CD4-positive, alpha-beta T cell treated with Interleukin-4 for 1 hour (primary cell): Measurements from ENCODE around the gene RNH1.

Experiments used
- DNase-seq, 2 donors: peaks; one replicate each; pipeline ENCODE4 v3.0.0-alpha.2; 2020 to 2022

Gene RNH1

GRCh38 chr11:454801-455565 is 52.1 kb downstream of the RNH1 start:
- DNase-seq = no peak

- DNase-seq = no peak
Observed at GRCh38 chr11:454043-454442, 53.0 kb downstream of the RNH1 start.

- no peak for DNase-seq
Observed at GRCh38 chr11:453564-453963, 53.5 kb downstream of the RNH1 start.

GRCh38 chr11:452916-453527 is 54.0 kb downstream of the RNH1 start:
- no peak for DNase-seq

- DNase-seq = no peak
Observed at GRCh38 chr11:452203-452744, 54.8 kb downstream of the RNH1 start.

- DNase-seq = no peak
Observed at GRCh38 chr11:451738-452137, 55.3 kb downstream of the RNH1 start.

- DNase-seq = peak; percentile 83 to 84
Observed at GRCh38 chr11:450809-451451, 56.1 kb downstream of the RNH1 start.

GRCh38 chr11:449889-450808 is 56.9 kb downstream of the RNH1 start, which contains the start of gene PTDSS2:
TSS of gene PTDSS2 (plus strand) at chr11:450279. CDS start at chr11:450456, 177 bp downstream.
- peak; percentile 94 for DNase-seq

- DNase-seq = peak; percentile 92 to 94
Observed at GRCh38 chr11:447923-448731, 58.9 kb downstream of the RNH1 start.

GRCh38 chr11:446891-447290 is 60.2 kb downstream of the RNH1 start:
- no peak for DNase-seq

- no peak for DNase-seq
Observed at GRCh38 chr11:445765-446588, 61.1 kb downstream of the RNH1 start.
